KMS-11 (cell line): ENCODE data around the gene SLC16A5.

ENCODE experiments used
- H2AFZ ChIP-seq: fragments of 200-600 bp; sonication (generic); 2 replicates; pipeline ENCODE4 v1.6.1; 2016; ENCODE audit warnings: antibody characterized with exemption, mixed run types, low read depth
- H3K27ac ChIP-seq: fragments of 200-600 bp; sonication (generic); 2 replicates; pipeline ENCODE4 v1.6.1; 2016; ENCODE audit warnings: mild to moderate bottlenecking, mixed run types
- H3K27me3 ChIP-seq: fragments of 200-600 bp; sonication (generic); 2 replicates; pipeline ENCODE4 v1.6.1; 2017; ENCODE audit warnings: mild to moderate bottlenecking, low read depth, mixed run types, moderate library complexity; ENCODE audit not compliant: insufficient read depth
- H3K36me3 ChIP-seq: fragments of 200-600 bp; sonication (generic); 2 replicates; pipeline ENCODE4 v1.6.1; 2017; ENCODE audit warnings: mild to moderate bottlenecking, mixed run types; ENCODE audit not compliant: insufficient read depth
- H3K4me1 ChIP-seq: fragments of 200-600 bp; sonication (generic); 2 replicates; pipeline ENCODE4 v1.6.1; 2016; ENCODE audit warnings: mild to moderate bottlenecking, low read depth, mixed run types; ENCODE audit not compliant: poor library complexity, severe bottlenecking
- H3K4me2 ChIP-seq: fragments of 200-600 bp; sonication (generic); 2 replicates; pipeline ENCODE4 v1.7.0; 2016; ENCODE audit warnings: mild to moderate bottlenecking, mixed run types
- H3K4me3 ChIP-seq: fragments of 200-600 bp; sonication (generic); IDR thresholded peaks from 2 replicates; pipeline ENCODE4 v1.6.1; 2017; ENCODE audit warnings: low read depth, low read length, mixed read lengths; ENCODE audit not compliant: insufficient read depth
- H3K79me2 ChIP-seq: fragments of 200-600 bp; sonication (generic); 2 replicates; pipeline ENCODE4 v1.6.1; 2016; ENCODE audit warnings: low read depth, mixed run types; ENCODE audit not compliant: insufficient read depth
- H3K9ac ChIP-seq: fragments of 200-600 bp; sonication (generic); 2 replicates; pipeline ENCODE4 v1.6.1; 2016; ENCODE audit warnings: mild to moderate bottlenecking, mixed run types
- H4K20me1 ChIP-seq: fragments of 200-600 bp; sonication (generic); 2 replicates; pipeline ENCODE4 v1.6.1; 2016; ENCODE audit warnings: mild to moderate bottlenecking, mixed run types; ENCODE audit not compliant: insufficient read depth
- CTCF ChIP-seq: fragments of 200-600 bp; sonication (generic); conservative IDR thresholded peaks from 2 replicates; pipeline ENCODE4 v1.6.1; 2017; ENCODE audit warnings: low read depth, mild to moderate bottlenecking, antibody characterized with exemption, low read length, moderate library complexity, mixed read lengths

SLC16A5 gene

GRCh38 chr17:75048249-75048878, 39.4 kb upstream of the SLC16A5 start:
- Histone ChIP-seq H3K4me2 (peak overlapping the region; percentile 59), H2AFZ (no peak overlapping the region), H3K27me3 (no peaks in the 10 kb centered on the region), H3K4me1 (peaks cover 30% of the 10 kb centered on the region), H3K27ac (no peak overlapping the region), H3K79me2 (peaks cover 32% of the 10 kb centered on the region; the same call in 1 of the 2 replicates), H3K36me3 (peaks cover 6% of the 10 kb centered on the region; the same call in 1 of the 2 replicates), H3K9ac (no peak overlapping the region), H3K4me3 (no peak overlapping the region), H4K20me1 (no peaks in the 10 kb centered on the region)
- no peak for TF ChIP-seq CTCF

DNA sequence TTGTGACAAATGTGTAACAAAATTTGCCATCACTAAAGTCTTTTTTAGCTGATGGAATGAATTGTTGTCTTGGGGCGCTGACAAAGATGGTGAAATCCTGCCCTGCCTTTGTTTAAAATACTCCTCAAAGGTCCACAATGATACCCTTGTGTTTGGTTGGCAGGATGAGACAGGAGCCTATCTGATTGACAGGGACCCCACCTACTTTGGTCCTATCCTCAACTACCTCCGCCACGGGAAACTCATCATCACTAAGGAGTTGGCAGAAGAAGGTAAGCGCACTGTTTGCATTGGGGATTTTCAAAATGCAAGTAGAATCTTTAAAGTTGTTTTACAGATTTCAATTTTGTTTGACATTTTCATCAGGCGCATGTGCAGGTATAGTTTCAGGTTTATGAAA, 38.7 kb upstream of the SLC16A5 start:
- Histone ChIP-seq H2AFZ (no peak overlapping the region), H3K9ac (no peak overlapping the region), H3K27me3 (no peaks in the 10 kb centered on the region), H3K36me3 (peaks cover 6% of the 10 kb centered on the region; the same call in 1 of the 2 replicates), H3K79me2 (peaks cover 32% of the 10 kb centered on the region; the same call in 1 of the 2 replicates), H3K27ac (no peak overlapping the region), H4K20me1 (no peaks in the 10 kb centered on the region), H3K4me2 (peak overlapping the region; percentile 59; the same call in 1 of the 2 replicates), H3K4me1 (peaks cover 30% of the 10 kb centered on the region), H3K4me3 (no peak overlapping the region)
- TF ChIP-seq CTCF = no peak

DNA sequence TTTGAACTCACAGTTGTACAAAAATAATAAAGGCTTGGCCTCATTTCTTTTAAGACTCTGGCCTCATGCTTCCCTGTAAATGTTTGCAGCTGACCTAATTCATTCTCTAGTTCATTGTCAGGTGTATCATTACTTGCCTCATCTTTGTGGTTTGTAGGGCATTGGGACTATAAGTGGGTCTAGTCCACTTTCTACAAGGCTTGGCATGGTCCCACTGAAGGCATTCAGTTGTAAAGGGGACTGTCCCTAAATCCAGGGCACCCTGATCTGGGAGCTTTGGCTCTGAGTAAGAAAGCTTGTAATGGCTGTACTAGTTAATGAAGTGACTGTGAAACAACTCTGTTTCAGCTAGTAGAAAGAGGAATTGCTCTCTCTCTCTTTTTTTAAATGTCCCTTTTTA, 38.0 kb upstream of the SLC16A5 start:
- no peak overlapping the region for H3K9ac ChIP-seq
- peaks cover 30% of the 10 kb centered on the region for H3K4me1 ChIP-seq
- TF ChIP-seq CTCF = no peak
- no peak overlapping the region for H3K4me2 ChIP-seq
- no peak overlapping the region for H3K4me3 ChIP-seq
- peaks cover 6% of the 10 kb centered on the region; the same call in 1 of the 2 replicates for H3K36me3 ChIP-seq
- H3K27me3 ChIP-seq = no peaks in the 10 kb centered on the region
- no peak overlapping the region for H2AFZ ChIP-seq
- no peaks in the 10 kb centered on the region for H4K20me1 ChIP-seq
- peaks cover 29% of the 10 kb centered on the region; the same call in 1 of the 2 replicates for H3K79me2 ChIP-seq
- no peak overlapping the region for H3K27ac ChIP-seq

DNA sequence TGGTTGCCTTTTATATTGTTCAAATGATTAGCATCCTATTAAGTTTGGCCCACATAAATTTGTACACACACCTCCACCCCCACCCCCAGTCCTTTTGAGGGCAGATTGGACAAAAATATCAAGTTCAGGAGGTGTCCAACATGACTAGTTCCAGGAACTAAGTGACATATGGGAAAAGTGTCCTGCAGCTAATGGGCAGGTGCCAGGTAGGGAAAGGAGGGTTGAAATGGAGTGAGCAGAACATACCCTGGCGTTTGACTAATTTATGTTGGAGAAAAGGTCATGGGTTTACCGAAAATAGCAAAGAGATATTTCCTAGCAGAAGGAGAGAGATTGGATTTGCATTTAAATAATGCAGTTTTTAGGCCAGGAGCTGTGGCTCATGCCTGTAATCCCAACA, 35.8 kb upstream of the SLC16A5 start:
- Histone ChIP-seq H3K4me3 (no peak overlapping the region), H3K4me1 (peaks cover 23% of the 10 kb centered on the region), H3K79me2 (peaks cover 12% of the 10 kb centered on the region; the same call in 1 of the 2 replicates), H4K20me1 (no peaks in the 10 kb centered on the region), H3K9ac (no peak overlapping the region), H3K4me2 (no peak overlapping the region), H3K27ac (no peak overlapping the region), H3K27me3 (no peaks in the 10 kb centered on the region), H3K36me3 (peaks cover 6% of the 10 kb centered on the region; the same call in 1 of the 2 replicates), H2AFZ (no peak overlapping the region)
- no peak for TF ChIP-seq CTCF
